Esophagus muscularis mucosa (tissue), 4 donors: ENCODE data around the gene ZNF260. TPM values are rescaled to one million over a fixed set of nuclear protein-coding genes. Genes with fewer than 3 reads are reported as not detected.

Source experiments
- DNase-seq: peaks from one replicate; pipeline ENCODE4 v3.0.0-alpha.2; 2017; ENCODE audit errors: extremely low spot score
- H3K27ac ChIP-seq, 4 donors: fragments of 200-600 bp; sonication (generic); replicated peaks in 1 of 4; 1 replicate in 3 of 4; 2 replicates in 1 of 4; pipeline ENCODE4 v1.5.1; 2016 to 2019; ENCODE audit warnings: mild to moderate bottlenecking in 1 of 4
- H3K27me3 ChIP-seq, 4 donors: fragments of 200-600 bp; sonication (generic); one replicate each; pipeline versions ENCODE4 v1.5.1 to v1.6.0; 2016 to 2019
- H3K36me3 ChIP-seq, 4 donors: fragments of 200-600 bp; sonication (generic); one replicate each; pipeline ENCODE4 v1.5.1; 2016 to 2019
- H3K4me1 ChIP-seq, 4 donors: fragments of 200-600 bp; sonication (generic); one replicate each; pipeline ENCODE4 v1.5.1; 2016 to 2019
- H3K4me3 ChIP-seq, 4 donors: fragments of 200-600 bp; sonication (generic); 1 replicate in 2 of 4; 2 replicates in 2 of 4; pipeline ENCODE4 v1.5.1; 2016 to 2019; ENCODE audit warnings: mild to moderate bottlenecking in 4 of 4, moderate library complexity in 1 of 4
- H3K9me3 ChIP-seq, 4 donors: fragments of 200-600 bp; sonication (generic); 1 replicate in 3 of 4; 2 replicates in 1 of 4; pipeline ENCODE4 v1.5.1; 2016 to 2019
- CTCF ChIP-seq, 3 experiments: fragments of 200-600 bp in 2 of 3; fragments of 450-650 bp in 1 of 3; sonication (generic) in 2 of 3; IDR thresholded peaks; one replicate each; pipeline ENCODE4 v1.5.1; 2017 to 2019; ENCODE audit warnings: antibody characterized with exemption in 3 of 3, mild to moderate bottlenecking in 2 of 3, moderate library complexity in 1 of 3
- EP300 ChIP-seq: sonication (generic); formaldehyde crosslinking; IDR thresholded peaks from one replicate; pipeline ENCODE4 v1.6.1; 2017; ENCODE audit warnings: antibody characterized with exemption
- POLR2A ChIP-seq: fragments of 450-650 bp; IDR thresholded peaks from one replicate; pipeline ENCODE4 v1.6.1; 2017; ENCODE audit warnings: antibody characterized with exemption, moderate library complexity, mild to moderate bottlenecking, low read depth
- POLR2AphosphoS5 ChIP-seq, 2 donors: sonication (generic); formaldehyde crosslinking; IDR thresholded peaks; one replicate each; pipeline ENCODE4 v1.6.1; 2017; ENCODE audit warnings: antibody characterized with exemption in 2 of 2
- WGBS: methylation state at CpG from one replicate; pipeline ENCODE4 v1.1.5; 2018; 5-methylcytosine and 5-hydroxymethylcytosine counted together
- intact Hi-C: fragments of 100-400 bp; cut with DNase I; formaldehyde crosslinking; loops from one replicate; pipeline ENCODE4 v1.15.1; 2023
- total RNA-seq, 4 donors: library from RNA; depleted of rRNA; stranded (reverse); fragments of >200 nt; gene quantifications; one replicate each; pipeline versions ENCODE4 v1.1.0 to v1.2.1, GENCODE V29; 2016

The ZNF260 gene
- total RNA-seq, 4 donors from 2014 or later: 7.7 to 12.4 (median 10.7) TPM

- H3K36me3 ChIP-seq: peaks cover 2 to 31% (median 11%) of the 10 kb centered on the region in 4 donors
- no peak for DNase-seq
- 12% methylated on average over 12 of the region's 12 CpGs for WGBS
- intact Hi-C loops: loop anchor here (2.0 to 5.0 kb wide), 2 partner anchors 42 to 44 kb away; partner anchors contain the start of genes ZNF529 and ZNF566
- peak overlapping the region; percentile 81 to 93 (median 90) for H3K27ac ChIP-seq
- peaks cover 18 to 30% (median 27%) of the 10 kb centered on the region in 4 donors for H3K4me1 ChIP-seq
- TF ChIP-seq CTCF (IDR thresholded peaks at IDR 0.05): no peak
- TF ChIP-seq EP300: no peak
- no peak for TF ChIP-seq POLR2AphosphoS5 (IDR thresholded peaks at IDR 0.05)
- no peak for TF ChIP-seq POLR2A
- H3K9me3 ChIP-seq: peaks cover 5 to 44% (median 23%) of the 10 kb centered on the region in 4 donors
- peak overlapping the region; percentile 67 to 77 (median 71) for H3K4me3 ChIP-seq
- no peaks in the 10 kb centered on the region for H3K27me3 ChIP-seq
These were observed 949 bp upstream of the ZNF260 start for GRCh38 chr19:36528921-36529518.

- H3K9me3 ChIP-seq: peaks cover 5 to 43% (median 17%) of the 10 kb centered on the region in 4 donors
- intact Hi-C loops: loop anchor here (2.0 to 5.0 kb wide), 3 partner anchors 41 to 149 kb away; partner anchors contain the start of genes ZFP14, ZNF529 and ZNF566
- H3K27ac ChIP-seq: peak overlapping the region; percentile 81 to 93 (median 90)
- peak overlapping the region; percentile 67 to 77 (median 71) for H3K4me3 ChIP-seq
- no peak for DNase-seq
- no peaks in the 10 kb centered on the region for H3K27me3 ChIP-seq
- peaks cover 3 to 37% (median 18%) of the 10 kb centered on the region in 4 donors for H3K36me3 ChIP-seq
- TF ChIP-seq EP300 (no peak), POLR2A (no peak), CTCF (IDR thresholded peaks at IDR 0.05) (no peak), POLR2AphosphoS5 (IDR thresholded peaks at IDR 0.05) (no peak)
- H3K4me1 ChIP-seq: peaks cover 18 to 30% (median 27%) of the 10 kb centered on the region in 4 donors
- 0% methylated on average over 9 of the region's 13 CpGs for WGBS
These were observed 238 bp downstream of the ZNF260 start for GRCh38 chr19:36527873-36528193.

- Histone ChIP-seq H3K4me1 (peaks cover 18 to 30% (median 27%) of the 10 kb centered on the region in 4 donors), H3K27ac (peak overlapping the region; percentile 81 to 93 (median 90)), H3K36me3 (peaks cover 3 to 39% (median 22%) of the 10 kb centered on the region in 4 donors), H3K4me3 (peak overlapping the region; percentile 67 to 77 (median 71)), H3K9me3 (peaks cover 5 to 43% (median 19%) of the 10 kb centered on the region in 4 donors), H3K27me3 (no peaks in the 10 kb centered on the region)
- intact Hi-C loops: loop anchor here (2.0 to 5.0 kb wide), 2 partner anchors 40 to 149 kb away; partner anchors contain the start of genes ZFP14 and ZNF566
- no peak for TF ChIP-seq POLR2AphosphoS5 (IDR thresholded peaks at IDR 0.05)
- TF ChIP-seq POLR2A: no peak
- TF ChIP-seq CTCF (IDR thresholded peaks at IDR 0.05): no peak
- TF ChIP-seq EP300: no peak
- DNase-seq: no peak
- WGBS: 8% methylated on average over 5 of the region's 5 CpGs
These were observed 730 bp downstream of the ZNF260 start for GRCh38 chr19:36527341-36527740.

GRCh38 chr19:36526581-36526980 is 1.5 kb downstream of the ZNF260 start:
- H3K9me3 ChIP-seq: peaks cover 8 to 48% (median 25%) of the 10 kb centered on the region in 4 donors
- intact Hi-C loops: loop anchor here (2.0 to 5.0 kb wide), 2 partner anchors 39 to 148 kb away; partner anchors contain the start of genes ZFP14 and ZNF566
- H3K27ac ChIP-seq: no peak overlapping the region
- no peak for TF ChIP-seq CTCF (IDR thresholded peaks at IDR 0.05)
- no peak for TF ChIP-seq POLR2A
- TF ChIP-seq EP300: no peak
- no peak for TF ChIP-seq POLR2AphosphoS5 (IDR thresholded peaks at IDR 0.05)
- WGBS: 85% methylated on average over 5 of the region's 5 CpGs
- H3K27me3 ChIP-seq: no peaks in the 10 kb centered on the region
- peaks cover 11 to 46% (median 30%) of the 10 kb centered on the region in 4 donors for H3K36me3 ChIP-seq
- H3K4me3 ChIP-seq: no peak overlapping the region
- peaks cover 18 to 30% (median 27%) of the 10 kb centered on the region in 4 donors for H3K4me1 ChIP-seq
- DNase-seq: no peak
